Upper lobe of right lung (tissue), 1 donor: Measurements from ENCODE around the gene FAM163A. TPM values are rescaled to one million over a fixed set of nuclear protein-coding genes. Genes with fewer than 3 reads are reported as not detected.

Experiments used
- ATAC-seq: fragments of 200-7000 bp; cut with Tn5 transposase; one replicate; pipeline ENCODE4 v1.9.1; 2020; ENCODE audit warnings: mild to moderate bottlenecking, moderate library complexity
- DNase-seq: peaks from one replicate; pipeline ENCODE4 v3.0.0-alpha.2; 2020
- H3K27ac ChIP-seq: fragments of 200-600 bp; one replicate; pipeline ENCODE4 v1.8.0; 2022
- H3K27me3 ChIP-seq: fragments of 200-600 bp; one replicate; pipeline ENCODE4 v1.8.0; 2022; ENCODE audit warnings: mild to moderate bottlenecking
- H3K36me3 ChIP-seq: fragments of 200-600 bp; one replicate; pipeline ENCODE4 v1.8.0; 2022
- H3K4me1 ChIP-seq: fragments of 200-600 bp; one replicate; pipeline ENCODE4 v1.8.0; 2022
- H3K4me3 ChIP-seq: fragments of 200-600 bp; one replicate; pipeline ENCODE4 v1.8.0; 2022; ENCODE audit warnings: mild to moderate bottlenecking
- H3K9me3 ChIP-seq: fragments of 200-600 bp; one replicate; pipeline ENCODE4 v1.8.0; 2022
- CTCF ChIP-seq: fragments of 200-600 bp; IDR thresholded peaks from one replicate; pipeline ENCODE4 v1.8.0; 2022; ENCODE audit warnings: antibody characterized with exemption
- intact Hi-C: fragments of 100-400 bp; cut with DNase I; formaldehyde crosslinking; loops from one replicate; pipeline ENCODE4 v1.11.0; 2022
- total RNA-seq: library from RNA; stranded (reverse); fragmentation: NEBNext Ultra II Directional; extraction: Animal tissue kit (Norgen Biotek cat#: 25700); gene quantifications from one replicate; pipeline ENCODE4 v1.2.1, GENCODE V29; 2021
- donor health status: DM: no; HTN: yes; CAD: no; lungs with severe emphysema.

The FAM163A gene
- total RNA-seq, 1 donor from 2014 or later, result not detected

GRCh38 chr1:179812501-179813292 is 69.6 kb downstream of the FAM163A start:
- TF ChIP-seq CTCF, result no peak
- ATAC-seq (no peak), DNase-seq (no peak)
- H3K27ac ChIP-seq, result no peak overlapping the region
- no peaks in the 10 kb centered on the region for H3K27me3 ChIP-seq
- no peak overlapping the region for H3K4me3 ChIP-seq
- no peaks in the 10 kb centered on the region for H3K36me3 ChIP-seq
- no peaks in the 10 kb centered on the region for H3K9me3 ChIP-seq
- intact Hi-C loops, result loop anchor here (5.0 kb wide), 1 partner anchor 105 kb away; no protein-coding TSS in a partner anchor
- peaks cover 20% of the 10 kb centered on the region for H3K4me1 ChIP-seq

GRCh38 chr1:179813626-179814545 is 70.8 kb downstream of the FAM163A start:
- H3K9me3 ChIP-seq, result no peaks in the 10 kb centered on the region
- H3K27ac ChIP-seq, result no peak overlapping the region
- no peaks in the 10 kb centered on the region for H3K27me3 ChIP-seq
- DNase-seq (no peak), ATAC-seq (no peak)
- H3K4me3 ChIP-seq, result peak overlapping the region; percentile 48
- H3K4me1 ChIP-seq, result peaks cover 20% of the 10 kb centered on the region
- no peaks in the 10 kb centered on the region for H3K36me3 ChIP-seq
- no peak for TF ChIP-seq CTCF
- intact Hi-C loops, result loop anchor here (5.0 kb wide), 1 partner anchor 107 kb away; no protein-coding TSS in a partner anchor

- TF ChIP-seq CTCF, result no peak
- H3K4me1 ChIP-seq, result peaks cover 20% of the 10 kb centered on the region
- H3K27ac ChIP-seq, result no peak overlapping the region
- ATAC-seq (peak; percentile 55), DNase-seq (peak; percentile 80)
- no peaks in the 10 kb centered on the region for H3K36me3 ChIP-seq
- H3K4me3 ChIP-seq, result peak overlapping the region; percentile 48
- no peaks in the 10 kb centered on the region for H3K27me3 ChIP-seq
- intact Hi-C loops, result loop anchor here (5.0 kb wide), 1 partner anchor 107 kb away; no protein-coding TSS in a partner anchor
- no peaks in the 10 kb centered on the region for H3K9me3 ChIP-seq
These were observed 71.4 kb downstream of the FAM163A start for GRCh38 chr1:179814546-179814838.

- TF ChIP-seq CTCF, result no peak
- Histone ChIP-seq H3K4me3 (peak overlapping the region; percentile 48), H3K27me3 (no peaks in the 10 kb centered on the region), H3K4me1 (peaks cover 20% of the 10 kb centered on the region), H3K9me3 (no peaks in the 10 kb centered on the region), H3K36me3 (no peaks in the 10 kb centered on the region), H3K27ac (no peak overlapping the region)
- no peak for DNase-seq
- intact Hi-C loops, result no loop called here
- ATAC-seq, result no peak
These were observed 72.5 kb downstream of the FAM163A start for GRCh38 chr1:179815641-179816040.

- intact Hi-C loops, result no loop called here
- Histone ChIP-seq H3K27ac (no peak overlapping the region), H3K9me3 (no peaks in the 10 kb centered on the region), H3K27me3 (no peaks in the 10 kb centered on the region), H3K4me1 (peaks cover 20% of the 10 kb centered on the region), H3K36me3 (no peaks in the 10 kb centered on the region), H3K4me3 (no peak overlapping the region)
- ATAC-seq (no peak), DNase-seq (no peak)
- no peak for TF ChIP-seq CTCF
These were observed 73.3 kb downstream of the FAM163A start for GRCh38 chr1:179816196-179816960.
